Colonic mucosa (tissue), 4 donors: Measurements from ENCODE around the gene LY6G5C. TPM values are rescaled to one million over a fixed set of nuclear protein-coding genes. Genes with fewer than 3 reads are reported as not detected.

Experiments
- DNase-seq: peaks from one replicate; pipeline ENCODE4 v3.0.0-alpha.2; 2020
- H3K27ac ChIP-seq: fragments of 200-600 bp; one replicate; pipeline ENCODE4 v1.8.0; 2021
- H3K27me3 ChIP-seq: fragments of 200-600 bp; one replicate; pipeline ENCODE4 v1.8.0; 2021
- H3K36me3 ChIP-seq: fragments of 200-600 bp; one replicate; pipeline ENCODE4 v1.8.0; 2021
- H3K4me1 ChIP-seq: fragments of 200-600 bp; one replicate; pipeline ENCODE4 v1.8.0; 2021; ENCODE audit warnings: mild to moderate bottlenecking
- H3K4me3 ChIP-seq: fragments of 200-600 bp; one replicate; pipeline ENCODE4 v1.8.0; 2021
- H3K9ac ChIP-seq, 2 donors: one replicate each; pipeline ENCODE4 v1.7.0; 2013; ENCODE audit warnings: control low read depth in 2 of 2, low read depth in 2 of 2, low read length in 2 of 2
- H3K9me3 ChIP-seq: fragments of 200-600 bp; one replicate; pipeline ENCODE4 v1.8.0; 2021
- CTCF ChIP-seq: fragments of 200-600 bp; IDR thresholded peaks from one replicate; pipeline ENCODE4 v1.8.0; 2022; ENCODE audit warnings: antibody characterized with exemption, mild to moderate bottlenecking
- intact Hi-C: fragments of 100-400 bp; cut with DNase I; formaldehyde crosslinking; loops from one replicate; pipeline ENCODE4 v1.14.1; 2022
- total RNA-seq, 2 donors: library from RNA; stranded (reverse); fragmentation: NEBNext Ultra II Directional in 1 of 2; extraction: Animal tissue kit (Norgen Biotek cat#: 25700) in 1 of 2; gene quantifications; one replicate each; pipeline ENCODE4 v1.2.1, GENCODE V29; 2021
- donor health status: healthy.
- donor health status: DM: no; HTN: no; CAD: no.
- donor health status: DM: no; HTN: no; CAD: no.

The LY6G5C gene
- total RNA-seq, 2 donors from 2014 or later = 1.9 to 2.8 TPM

- intact Hi-C loops = no loop called here
- Histone ChIP-seq H3K9ac (no peak overlapping the region), H3K4me1 (no peaks in the 10 kb centered on the region), H3K4me3 (no peak overlapping the region), H3K27ac (no peak overlapping the region), H3K9me3 (no peaks in the 10 kb centered on the region), H3K27me3 (no peaks in the 10 kb centered on the region), H3K36me3 (peaks cover 10% of the 10 kb centered on the region)
- DNase-seq = no peak
- TF ChIP-seq CTCF = no peak
These were observed 10.8 kb upstream of the LY6G5C start for GRCh38 chr6:31691564-31692108.

GRCh38 chr6:31691078-31691463 lies 10.2 kb upstream of the LY6G5C start:
- H3K27ac ChIP-seq = peak overlapping the region; percentile 36
- no peaks in the 10 kb centered on the region for H3K27me3 ChIP-seq
- DNase-seq = no peak
- intact Hi-C loops = no loop called here
- no peak for TF ChIP-seq CTCF
- H3K4me1 ChIP-seq = no peaks in the 10 kb centered on the region
- peaks cover 10% of the 10 kb centered on the region for H3K36me3 ChIP-seq
- H3K9me3 ChIP-seq = no peaks in the 10 kb centered on the region
- no peak overlapping the region for H3K9ac ChIP-seq
- H3K4me3 ChIP-seq = no peak overlapping the region

- Histone ChIP-seq H3K9me3 (no peaks in the 10 kb centered on the region), H3K4me1 (no peaks in the 10 kb centered on the region), H3K36me3 (peaks cover 10% of the 10 kb centered on the region), H3K9ac (no peak overlapping the region), H3K27me3 (no peaks in the 10 kb centered on the region), H3K4me3 (no peak overlapping the region), H3K27ac (peak overlapping the region; percentile 36)
- intact Hi-C loops = no loop called here
- TF ChIP-seq CTCF = no peak
- peak; percentile 55 for DNase-seq
These were observed 9.6 kb upstream of the LY6G5C start for GRCh38 chr6:31690231-31691077.

- peak; percentile 25 for TF ChIP-seq CTCF
- intact Hi-C loops = no loop called here
- H3K27me3 ChIP-seq = no peaks in the 10 kb centered on the region
- no peak for DNase-seq
- H3K4me3 ChIP-seq = no peak overlapping the region
- peak overlapping the region; percentile 36 for H3K27ac ChIP-seq
- no peak overlapping the region for H3K9ac ChIP-seq
- peaks cover 10% of the 10 kb centered on the region for H3K36me3 ChIP-seq
- H3K9me3 ChIP-seq = no peaks in the 10 kb centered on the region
- H3K4me1 ChIP-seq = no peaks in the 10 kb centered on the region
These were observed 8.6 kb upstream of the LY6G5C start for GRCh38 chr6:31689249-31690110.

- no peak overlapping the region for H3K27ac ChIP-seq
These were observed 7.2 kb upstream of the LY6G5C start for GRCh38 chr6:31687860-31688693.

More at GRCh38 chr6:31687860-31688693, 7.2 kb upstream of the LY6G5C start:
- no peak for TF ChIP-seq CTCF
- no peaks in the 10 kb centered on the region for H3K4me1 ChIP-seq
- DNase-seq = no peak
- no peaks in the 10 kb centered on the region for H3K9me3 ChIP-seq
- H3K27me3 ChIP-seq = no peaks in the 10 kb centered on the region
- no peak overlapping the region for H3K9ac ChIP-seq
- no peak overlapping the region for H3K4me3 ChIP-seq
- intact Hi-C loops = no loop called here
- H3K36me3 ChIP-seq = peaks cover 10% of the 10 kb centered on the region
